A549 (cell line): ENCODE measurements around the gene ITPKB. TPM values are rescaled to one million over a fixed set of nuclear protein-coding genes. Genes with fewer than 3 reads are reported as not detected.

Source experiments
- ATAC-seq, 2 experiments: fragments of 200-7000 bp in 1 of 2; fragments of >200 bp in 1 of 2; cut with Nextera tagmentation in 1 of 2; cut with Tn5 transposase in 1 of 2; 3 replicates each; pipeline versions ENCODE4 v1.8.0 to v1.9.1; 2018 to 2020; ENCODE audit warnings: mild to moderate bottlenecking in 1 of 2, moderate library complexity in 1 of 2
- CTCF ChIA-PET: fragments of 300-600 bp; sonication (Branson Sonifier 250); formaldehyde crosslinking; extraction: SDS; loops from one replicate; lab custom pipeline; 2021; ENCODE audit warnings: antibody characterized with exemption, inconsistent platforms; lab: Yijun Ruan, JAX
- POLR2A ChIA-PET: fragments of 350-600 bp; formaldehyde crosslinking; extraction: SDS; loops from one replicate; lab custom pipeline; 2021; ENCODE audit warnings: antibody characterized with exemption, inconsistent platforms; lab: Yijun Ruan, JAX
- DNase-seq, 2 experiments: peaks; one replicate each; pipeline versions ENCODE4 v3.0.0 to v3.0.0-alpha.2; 2011 to 2016; ENCODE audit warnings: low read depth in 1 of 2, low spot score in 1 of 2
- FAIRE-seq: peaks from 2 replicates; lab custom pipeline; 2011; peaks lifted over from hg19 to GRCh38; lab: Jason Lieb, UNC
- H3K27ac ChIP-seq, 2 experiments: fragments of >200 bp; sonication (Bioruptor Twin); formaldehyde crosslinking; 3 replicates each; pipeline ENCODE4 v1.5.1; 2016 to 2017
- H3K4me1 ChIP-seq: fragments of >200 bp; sonication (Bioruptor Twin); formaldehyde crosslinking; 3 replicates; pipeline ENCODE4 v1.6.1; 2016
- H3K4me2 ChIP-seq: fragments of >200 bp; sonication (Bioruptor Twin); formaldehyde crosslinking; 3 replicates; pipeline ENCODE4 v1.6.1; 2016
- H3K4me3 ChIP-seq: fragments of >200 bp; sonication (Bioruptor Twin); formaldehyde crosslinking; 3 replicates; pipeline ENCODE4 v1.5.1; 2016
- H3K9me3 ChIP-seq: fragments of >200 bp; sonication (Bioruptor Twin); formaldehyde crosslinking; 3 replicates; pipeline ENCODE4 v1.6.1; 2016
- BCL3 ChIP-seq: fragments of >200 bp; sonication (Bioruptor Twin); formaldehyde crosslinking; IDR thresholded peaks from 3 replicates; pipeline ENCODE4 v1.6.1; 2016
- BHLHE40 ChIP-seq: IDR thresholded peaks from 2 replicates; pipeline ENCODE4 v1.6.1; 2012; ENCODE audit warnings: low read depth, low read length, inconsistent platforms
- CBX2 ChIP-seq: fragments of 200-600 bp; sonication (generic); IDR thresholded peaks from 2 replicates; pipeline ENCODE4 v1.6.1; 2016; ENCODE audit warnings: low read depth, mild to moderate bottlenecking, borderline replicate concordance
- CBX8 ChIP-seq: fragments of 200-600 bp; sonication (generic); IDR thresholded peaks from 2 replicates; pipeline ENCODE4 v1.6.1; 2016
- CEBPB ChIP-seq, 2 experiments: fragments of >200 bp in 1 of 2; sonication (Bioruptor Twin) in 1 of 2; formaldehyde crosslinking in 1 of 2; IDR thresholded peaks; 2 replicates each; pipeline ENCODE4 v1.6.1; 2012 to 2016
- CHD2 ChIP-seq: fragments of 150-350 bp; IDR thresholded peaks from 2 replicates; pipeline ENCODE4 v1.6.1; 2014; ENCODE audit warnings: low read length; ENCODE audit not compliant: partially characterized antibody
- CHD4 ChIP-seq: fragments of 200-600 bp; sonication (generic); IDR thresholded peaks from 2 replicates; pipeline ENCODE4 v1.6.1; 2016; ENCODE audit warnings: antibody characterized with exemption, mild to moderate bottlenecking, borderline replicate concordance
- CTCF ChIP-seq: fragments of >200 bp; sonication (Bioruptor Twin); formaldehyde crosslinking; IDR thresholded peaks from 3 replicates; pipeline ENCODE4 v1.5.1; 2016
- EHF ChIP-seq: fragments of 250-450 bp; sonication (Bioruptor Pico); IDR thresholded peaks from 2 replicates; pipeline ENCODE4 v1.5.0; 2020; ENCODE audit warnings: mild to moderate bottlenecking
- ELK1 ChIP-seq: fragments of 150-350 bp; IDR thresholded peaks from 2 replicates; pipeline ENCODE4 v1.6.1; 2014; ENCODE audit warnings: low read depth, mild to moderate bottlenecking, low read length
- ESRRA ChIP-seq: fragments of 150-350 bp; IDR thresholded peaks from 2 replicates; pipeline ENCODE4 v1.6.1; 2014; ENCODE audit warnings: mild to moderate bottlenecking, low read length, borderline replicate concordance
- FOXS1 ChIP-seq: fragments of 250-450 bp; sonication (Bioruptor Pico); IDR thresholded peaks from 2 replicates; pipeline ENCODE4 v1.5.0; 2020; ENCODE audit warnings: mild to moderate bottlenecking, moderate library complexity
- HDAC2 ChIP-seq: fragments of 200-600 bp; sonication (generic); IDR thresholded peaks from 2 replicates; pipeline ENCODE4 v1.6.1; 2016
- HEYL ChIP-seq: fragments of 250-450 bp; sonication (Bioruptor Pico); IDR thresholded peaks from 2 replicates; pipeline ENCODE4 v1.8.0; 2021; ENCODE audit warnings: mild to moderate bottlenecking, moderate library complexity
- HOXB13 ChIP-seq: fragments of 250-450 bp; sonication (Bioruptor Pico); IDR thresholded peaks from 2 replicates; pipeline ENCODE4 v1.5.0; 2020; ENCODE audit warnings: low read depth, mild to moderate bottlenecking, moderate library complexity
- HOXB5 ChIP-seq: fragments of 250-450 bp; sonication (Bioruptor Pico); IDR thresholded peaks from 2 replicates; pipeline ENCODE4 v1.5.0; 2020; ENCODE audit warnings: mild to moderate bottlenecking, moderate library complexity
- KDM5A ChIP-seq: fragments of 200-600 bp; sonication (generic); IDR thresholded peaks from 2 replicates; pipeline ENCODE4 v1.6.1; 2016; ENCODE audit warnings: antibody characterized with exemption, mild to moderate bottlenecking
- NR3C1 ChIP-seq: fragments of >200 bp; sonication (Bioruptor Twin); formaldehyde crosslinking; IDR thresholded peaks from 3 replicates; pipeline ENCODE4 v1.6.1; 2017
- POLR2A ChIP-seq: IDR thresholded peaks from 2 replicates; pipeline ENCODE4 v1.6.1; 2012; ENCODE audit warnings: mild to moderate bottlenecking, low read length
- RAD21 ChIP-seq, 2 experiments: fragments of >200 bp in 1 of 2; sonication (Bioruptor Twin) in 1 of 2; formaldehyde crosslinking in 1 of 2; IDR thresholded peaks in 1 of 2; conservative IDR thresholded peaks in 1 of 2; 2 replicates in 1 of 2; 3 replicates in 1 of 2; pipeline ENCODE4 v1.6.1; 2012 to 2018; ENCODE audit warnings: inconsistent platforms in 1 of 2
- RCOR1 ChIP-seq: fragments of 150-350 bp; IDR thresholded peaks from 2 replicates; pipeline ENCODE4 v1.6.1; 2014; ENCODE audit warnings: antibody characterized with exemption, low read length, low read depth
- REST ChIP-seq: fragments of 200-600 bp; sonication (generic); IDR thresholded peaks from 2 replicates; pipeline ENCODE4 v1.6.1; 2016; ENCODE audit warnings: antibody characterized with exemption, mild to moderate bottlenecking, moderate library complexity
- SMC3 ChIP-seq: fragments of >200 bp; sonication (Bioruptor Twin); formaldehyde crosslinking; IDR thresholded peaks from 3 replicates; pipeline ENCODE4 v1.6.1; 2018; ENCODE audit warnings: inconsistent platforms
- SREBF2 ChIP-seq: fragments of 450-650 bp; IDR thresholded peaks from 2 replicates; pipeline ENCODE4 v1.6.1; 2014; ENCODE audit warnings: mild to moderate bottlenecking, moderate library complexity
- TFCP2L1 ChIP-seq: fragments of 250-450 bp; sonication (Bioruptor Pico); IDR thresholded peaks from 2 replicates; pipeline ENCODE4 v1.5.0; 2021; ENCODE audit warnings: mild to moderate bottlenecking
- TP53 ChIP-seq: fragments of 250-450 bp; sonication (Bioruptor Pico); IDR thresholded peaks from 2 replicates; pipeline ENCODE4 v1.5.0; 2021; ENCODE audit warnings: mild to moderate bottlenecking, moderate library complexity
- ZC3H11A ChIP-seq: fragments of 450-650 bp; IDR thresholded peaks from 2 replicates; pipeline ENCODE4 v1.6.1; 2014; ENCODE audit warnings: antibody characterized with exemption, mild to moderate bottlenecking
- ZFP36 ChIP-seq: fragments of 450-650 bp; IDR thresholded peaks from 2 replicates; pipeline ENCODE4 v1.6.1; 2014; ENCODE audit warnings: borderline replicate concordance; ENCODE audit not compliant: partially characterized antibody
- WGBS: methylation state at CpG from one replicate; pipeline ENCODE4 v1.1.6; 2017; ENCODE audit errors: missing lambda C conversion rate; 5-methylcytosine and 5-hydroxymethylcytosine counted together
- polyA plus RNA-seq, 4 experiments: library from polyadenylated mRNA; depleted of rRNA in 3 of 4; stranded (reverse); fragments of >200 nt; fragmentation: RNase III in 1 of 4; extraction: RNeasy Plus Mini Kit Qiagen cat#74134 plus additional on column Dnase treatment in 1 of 4; gene quantifications; 2 replicates in 3 of 4; 3 replicates in 1 of 4; pipeline ENCODE4 v1.2.3, GENCODE V29; 2011 to 2017

The ITPKB gene
- polyA plus RNA-seq, 2 of the 4 experiments (the other 2 are of a cell fraction), result 1.7 to 2.8 TPM

GRCh38 chr1:226636847-226637096, 102.3 kb downstream of the ITPKB start:
- WGBS, result 90% methylated on average over 1 of the region's 1 CpG
- H3K4me3 ChIP-seq, result no peak overlapping the region
- TF ChIP-seq HOXB5 (CRISPR knock-in tag) (no peak), ELK1 (no peak), CBX2 (no peak), ZC3H11A (no peak), TP53 (CRISPR knock-in tag) (no peak), NR3C1 (no peak), CTCF (no peak)
- ATAC-seq (no peak), FAIRE-seq (no peak), DNase-seq (no peak)
- ChIA-PET CTCF (interaction anchor here (2.9 to 7.2 kb wide), 2 partner anchors 11 to 188 kb away, joined by 9 to 127 read pairs; no protein-coding TSS in a partner anchor), POLR2A (no interaction called here)
- H3K4me2 ChIP-seq, result no peak overlapping the region
- no peak overlapping the region for H3K27ac ChIP-seq
- H3K4me1 ChIP-seq, result no peaks in the 10 kb centered on the region
- no peaks in the 10 kb centered on the region for H3K9me3 ChIP-seq

- FAIRE-seq (no peak), DNase-seq (no peak), ATAC-seq (no peak)
- WGBS, result 77% methylated on average over 8 of the region's 11 CpGs
- H3K4me1 ChIP-seq, result no peaks in the 10 kb centered on the region
- no peak overlapping the region for H3K27ac ChIP-seq
- ChIA-PET CTCF (interaction anchor here (0.8 to 7.2 kb wide), 10 partner anchors 9 to 804 kb away, joined by 3 to 127 read pairs (median 3); no protein-coding TSS in a partner anchor), POLR2A (no interaction called here)
- TF ChIP-seq FOXS1 (CRISPR knock-in tag) (no peak), HOXB13 (CRISPR knock-in tag) (no peak), BHLHE40 (no peak), EHF (CRISPR knock-in tag) (no peak), CHD2 (no peak), POLR2A (no peak), HDAC2 (no peak), TP53 (CRISPR knock-in tag) (no peak), ESRRA (no peak)
- H3K9me3 ChIP-seq, result no peaks in the 10 kb centered on the region
- H3K4me2 ChIP-seq, result no peak overlapping the region
- H3K4me3 ChIP-seq, result no peak overlapping the region
These were observed 103.6 kb downstream of the ITPKB start for GRCh38 chr1:226635456-226635941.

GRCh38 chr1:226634611-226635246, 104.4 kb downstream of the ITPKB start:
- H3K9me3 ChIP-seq, result no peaks in the 10 kb centered on the region
- ChIA-PET POLR2A (interaction anchor here (1.0 kb wide), 1 partner anchor 304 kb away, joined by 3 read pairs; no protein-coding TSS in a partner anchor), CTCF (interaction anchor here (0.7 to 7.2 kb wide), 34 partner anchors 8 to 908 kb away, joined by 3 to 127 read pairs (median 4); no protein-coding TSS in a partner anchor)
- H3K4me2 ChIP-seq, result no peak overlapping the region
- 73% methylated on average over 21 of the region's 22 CpGs for WGBS
- H3K4me1 ChIP-seq, result no peaks in the 10 kb centered on the region
- H3K27ac ChIP-seq, result no peak overlapping the region
- no peak overlapping the region for H3K4me3 ChIP-seq
- FAIRE-seq (no peak), DNase-seq (no peak), ATAC-seq (peak in 1 of 2 experiments; percentile 6; a peak in 2 of 6 replicates)
- TF ChIP-seq REST (no peak), SMC3 (no peak), HEYL (CRISPR knock-in tag) (no peak), ZFP36 (no peak), CEBPB (IDR thresholded peaks at IDR 0.05) (no peak), CBX8 (no peak), CHD4 (no peak), KDM5A (no peak), RCOR1 (no peak), ESRRA (no peak), BCL3 (no peak), HOXB13 (CRISPR knock-in tag) (no peak), TFCP2L1 (CRISPR knock-in tag) (no peak), SREBF2 (no peak), RAD21 (conservative IDR thresholded peaks at IDR 0.05 in 1 of 2, IDR thresholded peaks at IDR 0.05 in 1 of 2) (no peak)
